Activated CD4-positive, alpha-beta T cell treated with anti-CD3 and anti-CD28 coated beads for 24 hours (primary cell): ENCODE measurements around the gene PROCA1.

ENCODE experiments used
- DNase-seq, 2 donors: peaks; one replicate each; pipeline ENCODE4 v3.0.0-alpha.2; 2020; ENCODE audit warnings: low read depth in 2 of 2

The PROCA1 gene

DNA sequence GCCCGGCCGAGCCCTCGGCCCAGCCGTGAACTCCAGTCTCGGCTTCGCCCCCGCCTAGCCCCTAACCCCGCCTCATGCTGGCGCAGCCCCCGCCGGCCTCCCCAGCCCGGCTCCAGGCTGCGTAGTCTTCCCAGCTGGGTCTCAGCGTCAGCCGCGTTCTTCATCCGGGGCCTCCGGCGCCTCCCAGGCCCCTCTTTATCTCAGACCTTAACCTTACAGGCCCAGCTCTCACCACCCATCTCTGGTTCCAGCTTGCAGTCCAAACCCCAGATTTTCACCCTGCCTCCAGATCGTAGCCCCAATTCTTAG is at the start of gene PROCA1:
PROCA1 (minus strand) TSS at position 166 of the 309 bp plus-strand sequence. CDS start 228 bp downstream, outside the sequence.
- no peak for DNase-seq

GRCh38 chr17:28760601-28761562 is 49.2 kb upstream of the PROCA1 start:
- no peak for DNase-seq

DNA sequence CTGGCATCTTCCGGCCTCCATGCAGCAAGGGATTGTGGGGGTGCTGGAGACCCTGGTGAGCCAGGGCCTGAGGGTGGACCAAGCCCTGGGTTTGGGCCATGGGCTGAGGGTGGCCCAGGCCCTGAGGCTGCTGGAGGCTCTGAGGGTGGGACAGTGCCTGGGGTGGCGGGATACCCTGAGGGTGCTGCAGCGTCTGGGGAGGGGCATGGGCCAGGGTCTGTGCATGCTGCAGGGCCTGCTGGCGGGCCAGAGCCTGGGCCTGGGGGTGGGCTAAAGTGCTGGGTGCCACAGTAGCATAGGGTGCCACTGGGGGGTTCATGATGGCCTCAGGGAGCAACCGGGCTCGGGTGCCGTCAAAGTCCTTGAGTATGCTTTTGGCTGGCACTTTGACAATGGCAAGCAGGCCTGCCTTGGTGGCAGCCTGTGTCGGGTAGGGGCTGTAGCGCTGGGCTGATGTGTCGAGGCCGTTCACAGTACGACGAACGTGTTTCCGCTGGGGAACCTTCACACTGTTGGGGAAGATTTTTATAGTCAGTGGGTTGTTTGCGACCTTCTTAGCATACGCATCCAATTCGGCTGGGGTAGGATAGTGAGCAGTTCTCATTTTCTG is 47.7 kb upstream of the PROCA1 start:
- DNase-seq = no peak

- DNase-seq = no peak
These were observed 46.9 kb upstream of the PROCA1 start for GRCh38 chr17:28758411-28759121.

DNA sequence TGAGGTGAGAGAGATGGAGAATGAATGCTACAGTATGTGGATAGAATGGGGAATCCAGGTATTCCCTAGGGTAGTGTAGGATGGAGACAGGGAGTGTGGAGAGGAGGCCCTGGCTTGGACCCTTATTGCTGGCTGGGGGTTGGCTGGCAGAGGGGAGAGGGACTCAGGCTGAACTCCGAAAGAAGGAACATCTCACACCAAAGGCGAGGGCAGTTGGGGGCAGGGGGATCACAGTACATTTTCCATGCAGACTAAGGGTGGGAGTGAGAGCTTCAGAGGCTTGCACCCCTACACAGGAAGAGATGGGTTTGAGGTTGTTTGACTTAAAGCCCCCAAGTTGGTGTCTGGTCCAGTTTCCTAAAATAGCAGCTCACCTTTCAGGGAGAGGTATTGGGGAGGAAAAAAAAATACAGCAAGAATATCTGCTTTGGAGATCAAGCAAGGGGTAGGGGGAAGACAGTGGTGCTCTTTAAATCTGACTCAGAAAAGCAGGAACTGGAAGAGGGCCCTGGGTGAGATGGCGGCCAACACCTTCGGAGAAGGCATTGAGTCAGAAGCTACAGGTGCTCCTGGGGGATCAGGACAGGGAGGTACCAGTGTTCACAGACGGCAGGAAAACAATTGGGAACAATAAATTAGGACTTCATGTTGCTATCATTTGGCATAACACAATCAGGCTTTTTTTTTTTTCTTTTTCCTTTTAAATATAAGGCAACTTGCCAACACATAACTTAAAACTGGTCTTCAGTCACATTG is 44.5 kb upstream of the PROCA1 start:
- DNase-seq = no peak

DNA sequence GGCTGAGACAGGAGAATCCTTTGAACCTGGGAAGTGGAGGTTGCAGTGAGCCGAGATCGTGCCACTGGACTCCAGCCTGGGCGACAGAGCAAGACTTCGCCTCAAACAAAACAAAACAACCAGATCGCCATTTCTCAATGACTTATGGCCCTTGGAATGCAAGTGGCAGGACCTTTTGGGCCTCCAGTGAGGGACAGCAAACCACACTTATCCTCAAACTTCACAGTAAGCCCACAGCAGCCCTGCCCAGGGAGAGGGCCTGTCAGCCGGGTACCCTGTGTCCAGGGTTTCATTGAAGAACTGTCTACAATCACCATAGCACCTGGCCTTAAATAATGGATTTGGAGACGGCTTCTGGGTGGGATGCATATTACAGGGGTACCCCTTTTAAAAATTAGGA is 43.8 kb upstream of the PROCA1 start:
- no peak for DNase-seq

DNA sequence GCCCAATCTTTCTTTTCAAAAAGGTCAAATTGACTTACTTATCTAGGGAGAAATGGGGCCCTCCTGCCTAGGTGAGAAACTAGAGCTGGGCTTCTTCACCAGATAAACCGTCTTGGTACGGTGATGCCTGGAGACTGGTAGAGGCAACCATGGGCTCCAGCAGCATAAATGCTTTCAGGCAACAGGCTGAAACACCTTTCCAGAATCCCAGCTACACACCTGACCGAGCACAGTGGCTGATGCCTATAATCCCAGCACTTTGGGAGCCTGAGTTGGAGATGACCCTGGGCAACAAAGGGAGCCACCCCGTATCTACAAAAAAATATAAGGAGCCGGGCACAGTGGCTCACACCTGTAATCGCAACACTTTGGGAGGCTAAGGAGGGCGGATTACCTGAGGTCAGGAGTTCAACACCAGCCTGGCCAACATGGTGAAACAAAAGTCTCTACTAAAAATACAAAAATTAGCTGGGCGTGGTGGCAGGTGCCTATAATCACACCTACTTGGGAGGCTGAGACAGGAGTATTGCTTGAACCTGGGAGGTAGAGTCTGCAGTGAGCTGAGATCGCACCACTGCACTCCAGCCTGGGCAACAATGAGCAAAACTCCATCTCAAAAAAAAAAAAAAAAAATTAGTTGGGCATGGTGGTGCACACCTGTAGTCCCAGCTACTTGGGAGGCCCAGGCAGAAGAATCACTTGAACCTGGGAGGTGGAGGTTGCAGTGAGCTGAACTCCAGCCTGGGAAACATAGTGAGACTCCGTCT is 40.1 kb upstream of the PROCA1 start:
- no peak for DNase-seq

DNA sequence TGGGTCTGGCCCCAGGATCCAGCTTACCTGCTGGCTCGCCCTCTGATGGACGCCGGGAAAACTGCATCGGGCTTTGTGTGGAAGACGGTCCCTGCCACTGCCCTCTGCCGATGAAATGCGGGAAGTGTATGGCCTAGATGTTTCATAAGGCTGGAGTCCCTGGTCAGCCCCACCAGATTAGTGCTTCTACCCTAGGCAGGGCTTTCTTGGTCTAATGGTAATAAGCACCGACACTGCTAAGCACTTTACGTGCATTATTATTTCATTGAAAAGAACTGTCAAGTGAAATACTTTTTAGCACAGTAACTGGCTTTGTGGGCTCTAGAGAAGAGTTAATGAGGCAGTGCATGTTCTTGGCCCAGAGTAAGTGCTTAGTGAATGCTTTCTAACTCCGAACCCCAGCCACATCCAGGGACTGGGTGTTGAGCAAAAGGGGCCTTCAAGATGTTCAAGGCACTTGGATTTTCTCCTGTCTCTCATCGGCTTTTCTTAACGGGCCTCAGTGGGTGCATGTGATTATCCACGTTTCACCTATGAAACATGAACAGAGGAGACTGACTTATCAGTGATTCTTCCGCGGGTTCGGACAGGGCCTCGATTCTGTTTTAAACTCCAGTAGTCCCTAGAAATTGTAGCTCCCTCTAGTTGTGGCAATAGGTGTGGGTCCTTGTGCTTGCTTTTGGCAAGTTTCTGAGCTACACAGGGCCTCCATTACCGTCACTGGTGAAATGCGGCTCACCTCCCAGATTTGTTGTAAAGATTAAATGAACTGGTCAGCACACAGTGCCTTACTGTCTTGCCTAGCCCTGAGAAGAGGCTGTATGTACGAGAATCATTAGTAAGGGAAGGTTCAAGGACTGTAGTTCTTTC is 38.7 kb upstream of the PROCA1 start:
- DNase-seq = peak; percentile 80 to 92

GRCh38 chr17:28749516-28750177 is 38.0 kb upstream of the PROCA1 start:
- DNase-seq = no peak

DNA sequence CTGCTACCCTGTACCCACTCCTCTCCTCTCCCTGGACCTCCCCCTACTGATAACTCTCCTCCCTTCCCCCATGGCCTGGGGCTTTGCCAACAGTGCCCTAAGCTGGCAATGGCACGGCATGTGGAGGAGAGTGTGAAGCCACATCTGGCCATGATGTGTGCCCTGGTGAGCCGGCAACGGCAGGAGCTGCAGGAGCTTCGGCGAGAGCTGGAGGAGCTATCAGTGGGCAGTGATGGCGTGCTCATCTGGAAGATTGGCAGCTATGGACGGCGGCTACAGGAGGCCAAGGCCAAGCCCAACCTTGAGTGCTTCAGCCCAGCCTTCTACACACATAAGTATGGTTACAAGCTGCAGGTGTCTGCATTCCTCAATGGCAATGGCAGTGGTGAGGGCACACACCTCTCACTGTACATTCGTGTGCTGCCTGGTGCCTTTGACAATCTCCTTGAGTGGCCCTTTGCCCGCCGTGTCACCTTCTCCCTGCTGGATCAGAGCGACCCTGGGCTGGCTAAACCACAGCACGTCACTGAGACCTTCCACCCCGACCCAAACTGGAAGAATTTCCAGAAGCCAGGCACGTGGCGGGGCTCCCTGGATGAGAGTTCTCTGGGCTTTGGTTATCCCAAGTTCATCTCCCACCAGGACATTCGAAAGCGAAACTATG is 37.3 kb upstream of the PROCA1 start:
- no peak for DNase-seq

DNA sequence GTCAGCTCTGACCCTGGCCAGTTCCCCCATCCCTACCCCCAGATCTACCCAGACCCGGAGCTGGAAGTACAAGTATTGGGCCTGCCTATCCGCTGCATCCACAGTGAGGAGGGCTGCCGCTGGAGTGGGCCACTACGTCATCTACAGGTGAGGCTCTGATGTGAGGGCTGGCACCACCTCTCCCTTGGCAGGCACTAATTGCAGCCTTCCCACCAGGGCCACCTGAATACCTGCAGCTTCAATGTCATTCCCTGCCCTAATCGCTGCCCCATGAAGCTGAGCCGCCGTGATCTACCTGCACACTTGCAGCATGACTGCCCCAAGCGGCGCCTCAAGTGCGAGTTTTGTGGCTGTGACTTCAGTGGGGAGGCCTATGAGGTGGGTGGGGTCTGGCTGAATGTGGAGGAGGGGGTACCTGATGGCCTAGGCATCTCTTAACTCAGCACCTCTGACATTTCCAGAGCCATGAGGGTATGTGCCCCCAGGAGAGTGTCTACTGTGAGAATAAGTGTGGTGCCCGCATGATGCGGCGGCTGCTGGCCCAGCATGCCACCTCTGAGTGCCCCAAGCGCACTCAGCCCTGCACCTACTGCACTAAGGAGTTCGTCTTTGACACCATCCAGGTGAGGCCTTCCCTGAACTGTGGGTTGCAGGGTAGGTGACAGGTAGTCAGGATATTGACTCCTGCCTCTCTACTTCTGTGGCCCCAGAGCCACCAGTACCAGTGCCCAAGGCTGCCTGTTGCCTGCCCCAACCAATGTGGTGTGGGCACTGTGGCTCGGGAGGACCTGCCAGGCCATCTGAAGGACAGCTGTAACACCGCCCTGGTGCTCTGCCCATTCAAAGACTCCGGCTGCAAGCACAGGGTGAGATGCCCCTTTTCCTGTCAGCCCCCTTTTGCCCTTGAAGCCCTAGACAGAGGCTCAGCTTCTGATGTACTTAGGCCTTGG is 36.4 kb upstream of the PROCA1 start:
- DNase-seq = no peak

GRCh38 chr17:28747051-28747691 is 35.5 kb upstream of the PROCA1 start:
- no peak for DNase-seq

DNA sequence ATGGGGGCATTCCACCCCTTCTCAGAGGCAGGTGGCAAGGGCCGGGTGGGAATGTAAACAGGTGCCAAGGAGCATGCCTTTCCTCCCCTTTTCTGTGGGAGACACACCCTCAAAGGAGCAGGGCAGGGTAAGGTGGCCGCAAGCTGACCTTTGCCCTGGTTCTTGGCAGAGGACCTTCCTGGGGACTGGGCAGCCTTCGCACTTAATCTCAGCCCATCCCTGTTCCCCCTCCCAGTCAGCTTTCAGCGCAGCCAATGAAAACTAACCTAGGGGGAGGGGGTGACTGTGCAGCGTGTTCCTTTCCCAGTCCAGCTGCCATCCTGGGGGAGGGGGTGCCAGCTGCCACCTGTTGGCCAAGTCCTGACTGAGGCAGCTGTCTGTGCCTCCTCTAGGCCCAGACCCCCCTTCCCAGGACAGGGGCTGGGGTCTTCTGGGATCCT is 34.9 kb upstream of the PROCA1 start:
- no peak for DNase-seq

DNA sequence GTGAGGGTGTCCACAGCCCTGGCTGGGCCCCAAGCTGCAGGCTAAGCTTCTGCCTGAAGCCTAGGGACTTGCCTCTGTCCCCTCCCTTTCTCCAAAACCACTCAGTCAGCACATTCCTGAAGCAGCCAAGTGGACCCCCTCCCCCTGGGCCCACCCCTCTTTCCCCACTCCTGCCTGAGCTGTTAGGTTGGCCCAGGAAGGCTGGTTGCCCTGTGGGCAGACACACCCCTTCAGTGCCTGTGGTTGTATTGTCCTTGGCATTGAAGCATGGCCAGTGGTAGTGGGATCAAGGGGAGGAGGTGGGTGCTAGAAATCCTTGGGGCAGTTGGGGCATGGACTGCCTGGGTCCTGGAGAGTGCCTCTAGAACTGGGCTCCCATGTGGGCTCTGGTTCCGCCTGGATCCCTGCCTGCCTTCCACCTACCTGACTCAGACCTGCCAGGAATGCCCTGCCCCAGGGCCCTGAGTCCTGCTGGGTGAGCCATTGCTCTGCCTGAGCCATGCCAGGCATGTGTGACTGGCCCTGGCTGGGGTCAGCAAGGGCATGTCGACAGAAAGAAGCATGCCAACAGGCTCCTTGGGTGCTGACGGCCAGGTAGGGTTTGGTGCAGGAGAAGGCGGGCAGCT is 34.2 kb upstream of the PROCA1 start:
- no peak for DNase-seq

- DNase-seq = no peak
These were observed 33.5 kb upstream of the PROCA1 start for GRCh38 chr17:28744972-28745785.
